Measurements from ENCODE around the gene PPIP5K2.
A peak's percentile ranks its signal among the peaks of the same experiment; 100 is the strongest.
"Not testable (repeated sequence)": the region's sequence is repeated elsewhere in the genome, so short reads cannot be mapped to it uniquely, and the experiment has no call there.

Gene PPIP5K2

DNA sequence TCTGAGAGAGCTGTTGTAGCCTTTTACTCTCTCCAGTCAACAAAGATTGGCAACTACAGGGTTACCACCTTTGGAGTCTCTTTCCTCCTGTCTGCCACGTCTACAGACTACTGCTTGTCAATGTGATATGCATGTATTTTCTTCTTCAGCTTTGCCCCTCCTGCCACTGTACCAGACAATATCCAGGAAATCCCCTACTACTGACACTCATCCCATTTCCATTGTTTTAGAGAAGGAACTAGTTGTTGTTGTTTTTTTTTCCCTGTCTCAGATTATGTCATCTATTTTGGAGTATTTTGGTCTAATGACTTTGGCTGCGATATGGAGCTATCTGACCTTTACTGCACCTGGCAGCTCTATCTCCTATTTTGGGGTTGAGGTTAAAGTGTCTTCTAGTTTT lies 88.4 kb downstream of the PPIP5K2 start:
- no peaks in the 10 kb centered on the region for H3K4me1 ChIP-seq (ENCODE audit: control insufficient read depth in 1 of 2, insufficient read depth in 2 of 2, low read length in 2 of 2)
- H3K9me3 ChIP-seq (ENCODE audit: control insufficient read depth in 1 of 2, low read length in 2 of 2), result no peaks in the 10 kb centered on the region
- peaks cover 0 to 19% of the 10 kb centered on the region in 2 donors for H3K36me3 ChIP-seq (ENCODE audit: control insufficient read depth in 1 of 2, insufficient read depth in 2 of 2, low read length in 2 of 2)
- H3K4me3 ChIP-seq (ENCODE audit: low read depth in 1 of 2, low read length in 2 of 2), result no peak overlapping the region
- no peaks in the 10 kb centered on the region for H3K27me3 ChIP-seq (ENCODE audit: low read depth, low read length)
- no peak overlapping the region for H3K27ac ChIP-seq (ENCODE audit: low read length)

DNA sequence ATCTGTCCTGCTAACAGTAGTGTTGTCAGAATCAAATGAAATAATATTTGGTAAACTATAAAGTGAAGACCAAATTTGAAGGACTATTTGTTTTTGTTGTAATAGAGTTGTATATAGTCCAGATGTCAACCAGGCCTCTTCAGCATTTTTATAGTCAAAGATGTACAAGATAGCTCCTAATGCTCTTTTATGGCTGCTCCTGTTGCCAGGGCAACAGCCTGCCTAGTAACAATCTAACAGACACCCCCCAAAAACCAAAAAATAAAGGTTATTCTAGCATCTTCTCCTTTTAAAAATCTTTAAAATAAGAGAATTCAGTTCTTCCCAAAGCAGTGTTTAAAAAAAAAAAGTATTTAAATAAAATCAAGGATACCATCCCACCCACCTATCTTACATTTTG lies 89.0 kb downstream of the PPIP5K2 start:
- H3K9me3 ChIP-seq (ENCODE audit: control insufficient read depth in 1 of 2, low read length in 2 of 2), result no peaks in the 10 kb centered on the region
- H3K36me3 ChIP-seq (ENCODE audit: control insufficient read depth in 1 of 2, insufficient read depth in 2 of 2, low read length in 2 of 2), result peaks cover 0 to 16% of the 10 kb centered on the region in 2 donors
- H3K4me1 ChIP-seq (ENCODE audit: control insufficient read depth in 1 of 2, insufficient read depth in 2 of 2, low read length in 2 of 2), result no peaks in the 10 kb centered on the region
- H3K4me3 ChIP-seq (ENCODE audit: low read depth in 1 of 2, low read length in 2 of 2), result no peak overlapping the region
- no peaks in the 10 kb centered on the region for H3K27me3 ChIP-seq (ENCODE audit: low read depth, low read length)
- no peak overlapping the region for H3K27ac ChIP-seq (ENCODE audit: low read length)

- Histone ChIP-seq H3K4me3 (ENCODE audit: low read depth in 1 of 2, low read length in 2 of 2) (no peak overlapping the region), H3K9me3 (ENCODE audit: control insufficient read depth in 1 of 2, low read length in 2 of 2) (no peaks in the 10 kb centered on the region), H3K36me3 (ENCODE audit: control insufficient read depth in 1 of 2, insufficient read depth in 2 of 2, low read length in 2 of 2) (peaks cover 0 to 9% of the 10 kb centered on the region in 2 donors), H3K27ac (ENCODE audit: low read length) (no peak overlapping the region), H3K27me3 (ENCODE audit: low read depth, low read length) (no peaks in the 10 kb centered on the region), H3K4me1 (ENCODE audit: control insufficient read depth in 1 of 2, insufficient read depth in 2 of 2, low read length in 2 of 2) (no peaks in the 10 kb centered on the region)
These were observed 90.9 kb downstream of the PPIP5K2 start for GRCh38 chr5:103210952-103211351.

- H3K27ac ChIP-seq (ENCODE audit: low read length), result no peak overlapping the region
- no peaks in the 10 kb centered on the region for H3K9me3 ChIP-seq (ENCODE audit: control insufficient read depth in 1 of 2, low read length in 2 of 2)
- H3K27me3 ChIP-seq (ENCODE audit: low read depth, low read length), result no peaks in the 10 kb centered on the region
- H3K4me1 ChIP-seq (ENCODE audit: control insufficient read depth in 1 of 2, insufficient read depth in 2 of 2, low read length in 2 of 2), result no peaks in the 10 kb centered on the region
- no peak overlapping the region for H3K4me3 ChIP-seq (ENCODE audit: low read depth in 1 of 2, low read length in 2 of 2)
- peaks cover 0 to 2% of the 10 kb centered on the region in 2 donors for H3K36me3 ChIP-seq (ENCODE audit: control insufficient read depth in 1 of 2, insufficient read depth in 2 of 2, low read length in 2 of 2)
These were observed 91.8 kb downstream of the PPIP5K2 start for GRCh38 chr5:103211576-103212561.

DNA sequence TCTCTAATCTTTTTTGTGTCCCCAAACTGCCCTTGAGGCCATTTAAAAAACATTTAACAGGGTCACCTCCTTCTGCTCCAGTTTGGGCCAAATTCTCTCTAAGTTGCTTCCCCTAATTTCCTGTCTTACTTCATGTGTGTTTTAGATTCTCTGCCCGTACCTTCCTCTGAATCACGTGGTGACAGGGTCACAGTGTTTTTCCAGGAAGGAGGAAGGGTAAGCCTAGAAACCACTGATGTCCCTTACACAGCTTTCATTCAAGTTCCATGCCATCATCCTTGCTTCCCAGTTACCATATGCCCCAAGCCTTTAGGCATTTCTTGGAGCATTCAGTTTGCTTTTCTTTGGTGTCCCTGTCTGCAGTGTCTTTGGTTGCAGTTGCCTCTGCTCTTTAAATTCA lies 96.0 kb downstream of the PPIP5K2 start:
- H3K9me3 ChIP-seq (ENCODE audit: control insufficient read depth in 1 of 2, low read length in 2 of 2), result no peaks in the 10 kb centered on the region
- H3K27ac ChIP-seq (ENCODE audit: low read length), result no peak overlapping the region
- H3K4me1 ChIP-seq (ENCODE audit: control insufficient read depth in 1 of 2, insufficient read depth in 2 of 2, low read length in 2 of 2), result no peaks in the 10 kb centered on the region
- H3K36me3 ChIP-seq (ENCODE audit: control insufficient read depth in 1 of 2, insufficient read depth in 2 of 2, low read length in 2 of 2), result no peaks in the 10 kb centered on the region
- no peak overlapping the region for H3K4me3 ChIP-seq (ENCODE audit: low read depth in 1 of 2, low read length in 2 of 2)
- no peaks in the 10 kb centered on the region for H3K27me3 ChIP-seq (ENCODE audit: low read depth, low read length)

DNA sequence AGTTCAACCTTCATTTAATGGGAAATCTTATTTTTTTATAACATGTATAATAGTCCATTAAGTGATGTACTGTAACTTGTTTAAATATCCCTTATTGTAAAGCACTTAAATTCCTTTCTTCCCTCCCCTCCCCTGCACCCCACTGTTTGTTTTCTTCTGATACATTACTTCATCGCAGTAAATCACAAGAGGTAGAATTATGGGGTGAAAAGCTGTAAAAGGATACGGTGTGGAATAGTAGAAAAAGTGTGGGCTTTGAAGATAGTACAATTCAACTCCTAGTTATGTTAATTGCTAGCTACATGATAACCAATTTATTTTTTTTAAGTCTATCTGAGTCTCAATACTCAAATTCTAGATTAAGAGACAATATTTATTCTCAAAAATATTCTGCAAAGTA lies 96.6 kb downstream of the PPIP5K2 start:
- Histone ChIP-seq H3K36me3 (ENCODE audit: control insufficient read depth in 1 of 2, insufficient read depth in 2 of 2, low read length in 2 of 2) (no peaks in the 10 kb centered on the region), H3K4me3 (ENCODE audit: low read depth in 1 of 2, low read length in 2 of 2) (no peak overlapping the region), H3K4me1 (ENCODE audit: control insufficient read depth in 1 of 2, insufficient read depth in 2 of 2, low read length in 2 of 2) (no peaks in the 10 kb centered on the region), H3K27ac (ENCODE audit: low read length) (no peak overlapping the region), H3K27me3 (ENCODE audit: low read depth, low read length) (no peaks in the 10 kb centered on the region), H3K9me3 (ENCODE audit: control insufficient read depth in 1 of 2, low read length in 2 of 2) (no peaks in the 10 kb centered on the region)

GRCh38 chr5:103217101-103217500 lies 97.0 kb downstream of the PPIP5K2 start:
- H3K36me3 ChIP-seq (ENCODE audit: control insufficient read depth in 1 of 2, insufficient read depth in 2 of 2, low read length in 2 of 2), result no peaks in the 10 kb centered on the region
- no peak overlapping the region for H3K27ac ChIP-seq (ENCODE audit: low read length)
- no peaks in the 10 kb centered on the region for H3K9me3 ChIP-seq (ENCODE audit: control insufficient read depth in 1 of 2, low read length in 2 of 2)
- H3K4me1 ChIP-seq (ENCODE audit: control insufficient read depth in 1 of 2, insufficient read depth in 2 of 2, low read length in 2 of 2), result no peaks in the 10 kb centered on the region
- no peaks in the 10 kb centered on the region for H3K27me3 ChIP-seq (ENCODE audit: low read depth, low read length)
- no peak overlapping the region for H3K4me3 ChIP-seq (ENCODE audit: low read depth in 1 of 2, low read length in 2 of 2)

GRCh38 chr5:103218164-103218563 lies 98.1 kb downstream of the PPIP5K2 start:
- H3K4me1 ChIP-seq (ENCODE audit: control insufficient read depth in 1 of 2, insufficient read depth in 2 of 2, low read length in 2 of 2), result no peaks in the 10 kb centered on the region
- H3K27me3 ChIP-seq (ENCODE audit: low read depth, low read length), result no peaks in the 10 kb centered on the region
- no peaks in the 10 kb centered on the region for H3K9me3 ChIP-seq (ENCODE audit: control insufficient read depth in 1 of 2, low read length in 2 of 2)
- no peaks in the 10 kb centered on the region for H3K36me3 ChIP-seq (ENCODE audit: control insufficient read depth in 1 of 2, insufficient read depth in 2 of 2, low read length in 2 of 2)
- no peak overlapping the region for H3K27ac ChIP-seq (ENCODE audit: low read length)
- no peak overlapping the region for H3K4me3 ChIP-seq (ENCODE audit: low read depth in 1 of 2, low read length in 2 of 2)

GRCh38 chr5:103219074-103219473 lies 99.0 kb downstream of the PPIP5K2 start:
- not testable (repeated sequence) for H3K9me3 ChIP-seq (ENCODE audit: control insufficient read depth in 1 of 2, low read length in 2 of 2); H3K4me3 ChIP-seq (ENCODE audit: low read depth in 1 of 2, low read length in 2 of 2); H3K27me3 ChIP-seq (ENCODE audit: low read depth, low read length); H3K36me3 ChIP-seq (ENCODE audit: control insufficient read depth in 1 of 2, insufficient read depth in 2 of 2, low read length in 2 of 2); H3K27ac ChIP-seq (ENCODE audit: low read length); H3K4me1 ChIP-seq (ENCODE audit: control insufficient read depth in 1 of 2, insufficient read depth in 2 of 2, low read length in 2 of 2)

GRCh38 chr5:103223031-103223955 lies 103.2 kb downstream of the PPIP5K2 start:
- Histone ChIP-seq H3K27me3 (ENCODE audit: low read depth, low read length) (no peaks in the 10 kb centered on the region), H3K4me3 (ENCODE audit: low read depth in 1 of 2, low read length in 2 of 2) (no peak overlapping the region), H3K36me3 (ENCODE audit: control insufficient read depth in 1 of 2, insufficient read depth in 2 of 2, low read length in 2 of 2) (no peaks in the 10 kb centered on the region), H3K4me1 (ENCODE audit: control insufficient read depth in 1 of 2, insufficient read depth in 2 of 2, low read length in 2 of 2) (no peaks in the 10 kb centered on the region), H3K9me3 (ENCODE audit: control insufficient read depth in 1 of 2, low read length in 2 of 2) (no peaks in the 10 kb centered on the region), H3K27ac (ENCODE audit: low read length) (no peak overlapping the region)

DNA sequence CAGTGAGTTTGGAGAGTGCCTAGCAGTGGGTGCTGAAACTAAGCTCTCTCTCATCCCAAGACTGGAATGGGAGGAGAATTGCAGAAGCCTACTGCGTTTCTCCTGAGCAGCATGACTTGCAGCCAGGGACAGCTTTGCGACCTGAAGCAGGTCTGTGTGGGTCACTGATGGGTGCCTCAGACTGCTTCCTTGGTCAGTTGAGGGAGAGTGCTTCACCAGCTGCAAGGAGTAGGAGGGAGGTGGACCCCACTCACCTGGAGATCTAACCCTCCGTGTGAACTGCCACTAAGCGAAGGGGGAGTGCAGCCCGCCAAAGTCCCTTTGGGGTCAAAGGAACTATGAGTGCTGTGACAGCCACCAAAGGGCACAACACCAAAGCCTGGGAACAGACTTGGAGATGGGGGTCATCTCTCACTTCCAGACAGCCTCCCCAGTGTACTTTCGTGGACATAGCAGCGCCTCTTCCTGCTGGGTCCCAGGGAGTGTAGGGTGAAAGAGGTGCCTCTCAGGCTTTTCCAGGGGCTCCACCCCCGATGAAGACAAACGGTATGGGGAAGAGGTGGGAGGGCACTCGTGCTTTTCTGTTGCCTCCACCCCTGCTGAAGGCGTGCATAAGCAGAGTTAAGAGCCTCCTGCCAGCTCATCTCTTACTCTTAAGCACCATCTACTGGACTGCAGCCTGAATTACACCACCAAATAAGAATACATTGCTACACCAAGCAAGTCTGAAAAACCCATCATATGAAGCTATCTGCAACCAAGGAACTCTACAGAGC lies 104.2 kb downstream of the PPIP5K2 start:
- no peaks in the 10 kb centered on the region for H3K36me3 ChIP-seq (ENCODE audit: control insufficient read depth in 1 of 2, insufficient read depth in 2 of 2, low read length in 2 of 2)
- no peaks in the 10 kb centered on the region for H3K9me3 ChIP-seq (ENCODE audit: control insufficient read depth in 1 of 2, low read length in 2 of 2)
- no peaks in the 10 kb centered on the region for H3K27me3 ChIP-seq (ENCODE audit: low read depth, low read length)
- H3K4me1 ChIP-seq (ENCODE audit: control insufficient read depth in 1 of 2, insufficient read depth in 2 of 2, low read length in 2 of 2), result no peaks in the 10 kb centered on the region
- H3K27ac ChIP-seq (ENCODE audit: low read length), result no peak overlapping the region
- peak overlapping the region in 1 of 2 donors; percentile 28 for H3K4me3 ChIP-seq (ENCODE audit: low read depth in 1 of 2, low read length in 2 of 2)

Measured in muscle layer of duodenum (tissue), 2 donors.